ENCODE data around the gene VGLL3. TPM values are rescaled to one million over a fixed set of nuclear protein-coding genes. Genes with fewer than 3 reads are reported as not detected.
A peak's percentile ranks its signal among the peaks of the same experiment; 100 is the strongest.

The VGLL3 gene
- total and polyA plus RNA-seq, 2 of the 4 experiments (the other 2 are of a cell fraction): 46.2 to 97.3 TPM

- no peak overlapping the region for H2AK9ac ChIP-seq (replicated peaks; ENCODE audit: low read depth, low read length, poor library complexity)
- peaks cover 4% of the 10 kb centered on the region; the same call in 1 of the 2 replicates for H4K20me1 ChIP-seq (ENCODE audit: insufficient read depth, low read length)
- H3K9ac ChIP-seq (ENCODE audit: low read depth, low read length): no peak overlapping the region
- H3K4me2 ChIP-seq (ENCODE audit: low read depth, low read length): no peak overlapping the region
- H4K8ac ChIP-seq (ENCODE audit: low read depth in 2 of 2, low read length in 2 of 2): peak overlapping the region in 1 of 2 experiments; percentile 37; a peak in 1 of 4 replicates
- H3K36me3 ChIP-seq (ENCODE audit: control insufficient read depth, insufficient read depth, low read length): peaks cover 32% of the 10 kb centered on the region
- H3K18ac ChIP-seq (ENCODE audit: low read depth, low read length): no peak overlapping the region
- H3K9me3 ChIP-seq (ENCODE audit: control insufficient read depth, insufficient read depth, low read length): no peaks in the 10 kb centered on the region
- H2AK5ac ChIP-seq (ENCODE audit: low read depth, low read length): 0 out of 2 replicates have a peak overlapping the region, but pooled peaks have one; percentile 30
- peak overlapping the region; percentile 48 for H2BK5ac ChIP-seq (ENCODE audit: low read depth, low read length, poor library complexity, severe bottlenecking)
- H3K9me1 ChIP-seq (ENCODE audit: insufficient read depth, low read length): peaks cover 9% of the 10 kb centered on the region; the same call in 1 of the 2 replicates
- ChIA-PET POLR2A (ENCODE audit: unreplicated experiment) (no interaction called here), CTCF (interaction anchor here (1.8 kb wide), 1 partner anchor 114 kb away, joined by 5 read pairs; no protein-coding TSS in a partner anchor)
- no peak overlapping the region for H4K5ac ChIP-seq (ENCODE audit: low read depth, low read length)
- intact Hi-C loops (cut with micrococcal nuclease) (no loop called here), in situ Hi-C loops (cut with MboI; ENCODE audit: low sequenced_read_pairs) (no loop called here), dilution Hi-C loops (cut with HindIII; ENCODE audit: low sequenced_read_pairs, unreplicated experiment) (no loop called here)
- H3K4ac ChIP-seq (ENCODE audit: low read depth, low read length): no peak overlapping the region
- DNase-seq (no peak), ATAC-seq (ENCODE audit: low read depth) (no peak)
- peaks cover 5% of the 10 kb centered on the region; the same call in 1 of the 2 replicates for H3K4me1 ChIP-seq (ENCODE audit: control insufficient read depth, insufficient read depth, low read length)
- no TSS peak for BruUV-seq (replicated peaks)
- no peaks in the 10 kb centered on the region for H3K27me3 ChIP-seq (ENCODE audit: control insufficient read depth, insufficient read depth, low read length)
- H3K79me1 ChIP-seq (ENCODE audit: low read depth in 1 of 2, low read length in 2 of 2): peaks cover 38 to 48% of the 10 kb centered on the region in 2 experiments
- no peak overlapping the region for H2BK15ac ChIP-seq (ENCODE audit: low read depth, low read length)
- WGBS, 2 experiments (ENCODE audit: extremely low coverage in 2 of 2, insufficient read length in 1 of 2): 96% methylated on average over 5 of the region's 7 CpGs; no CpG with 5 or more reads in 1 of the 2 experiments
- no peak overlapping the region for H2AFZ ChIP-seq (replicated peaks; ENCODE audit: low read length, poor library complexity)
- no peak overlapping the region; the same call in 1 of the 2 replicates for H4K91ac ChIP-seq (ENCODE audit: insufficient read depth, low read depth, low read length)
- no peak overlapping the region for H3K23ac ChIP-seq (ENCODE audit: low read depth, low read length)
- no peak for TF ChIP-seq MXI1 (IDR thresholded peaks at IDR 0.05; ENCODE audit: borderline replicate concordance, low read depth, low read length)
- no peak for TF ChIP-seq CTCF (conservative IDR thresholded peaks at IDR 0.05; ENCODE audit: low read depth, low read length)
- TF ChIP-seq ELK1 (IDR thresholded peaks at IDR 0.05; ENCODE audit: borderline replicate concordance, low read depth, low read length): no peak
- 0 out of 2 replicates have a peak, but pooled peaks have one; percentile 6 for TF ChIP-seq CEBPB (IDR thresholded peaks at IDR 0.05; ENCODE audit: low read depth, low read length)
- no peak overlapping the region for H3K4me3 ChIP-seq (ENCODE audit: insufficient read depth, low read depth, low read length)
- peak overlapping the region; percentile 70; the same call in 1 of the 2 replicates for H3K27ac ChIP-seq (ENCODE audit: insufficient read depth, low read length)
- H2BK20ac ChIP-seq (ENCODE audit: low read depth, low read length): no peak overlapping the region
- H2BK120ac ChIP-seq (ENCODE audit: low read depth, low read length): no peak overlapping the region
- no peak overlapping the region for H3K14ac ChIP-seq (replicated peaks; ENCODE audit: low read depth, low read length)
- H3K56ac ChIP-seq (ENCODE audit: extremely low read depth, insufficient read depth, low read length): no peak overlapping the region
These were observed 22.6 kb downstream of the VGLL3 start for GRCh38 chr3:86968244-86968932.
